Liver (tissue), 9 donors: Measurements from ENCODE around the gene ODC1. TPM values are rescaled to one million over a fixed set of nuclear protein-coding genes. Genes with fewer than 3 reads are reported as not detected.

Experiments used
- DNase-seq: peaks from one replicate; pipeline ENCODE4 v3.0.0-alpha.2; 2017; ENCODE audit warnings: low spot score
- H3K27ac ChIP-seq, 2 donors: one replicate each; pipeline ENCODE4 v1.7.0; 2013; ENCODE audit warnings: inconsistent platforms in 2 of 2, low read length in 2 of 2, control low read depth in 1 of 2, low read depth in 1 of 2, mild to moderate bottlenecking in 1 of 2
- H3K27me3 ChIP-seq, 4 donors: one replicate each; pipeline versions ENCODE4 v1.6.1 to v1.7.0; 2013; ENCODE audit warnings: low read length in 3 of 4, inconsistent platforms in 1 of 4, mild to moderate bottlenecking in 1 of 4, moderate library complexity in 1 of 4; ENCODE audit not compliant: control insufficient read depth in 4 of 4, insufficient read depth in 4 of 4
- H3K36me3 ChIP-seq, 4 donors: one replicate each; pipeline versions ENCODE4 v1.6.1 to v1.7.0; 2013; ENCODE audit warnings: low read length in 3 of 4, mild to moderate bottlenecking in 3 of 4, low read depth in 1 of 4, moderate library complexity in 1 of 4; ENCODE audit not compliant: control insufficient read depth in 4 of 4, insufficient read depth in 3 of 4
- H3K4me1 ChIP-seq, 4 donors: one replicate each; pipeline versions ENCODE4 v1.6.1 to v1.7.0; 2013; ENCODE audit warnings: low read length in 3 of 4, mild to moderate bottlenecking in 3 of 4, moderate library complexity in 1 of 4; ENCODE audit not compliant: control insufficient read depth in 4 of 4, insufficient read depth in 4 of 4
- H3K4me3 ChIP-seq, 3 donors: one replicate each; pipeline versions ENCODE4 v1.6.1 to v1.7.0; 2013; ENCODE audit warnings: low read length in 3 of 3, control low read depth in 1 of 3, low read depth in 1 of 3, mild to moderate bottlenecking in 1 of 3
- H3K9ac ChIP-seq, 2 donors: one replicate each; pipeline ENCODE4 v1.7.0; 2013; ENCODE audit warnings: low read length in 2 of 2, mild to moderate bottlenecking in 2 of 2, moderate library complexity in 2 of 2, control low read depth in 1 of 2, low read depth in 1 of 2
- H3K9me3 ChIP-seq, 4 donors: one replicate each; pipeline versions ENCODE4 v1.6.1 to v1.7.0; 2013; ENCODE audit warnings: low read length in 3 of 4; ENCODE audit not compliant: control insufficient read depth in 4 of 4
- ATF3 ChIP-seq: IDR thresholded peaks from 2 replicates; pipeline ENCODE4 v1.6.1; 2016; ENCODE audit warnings: antibody characterized with exemption
- CTCF ChIP-seq: fragments of 150-350 bp; IDR thresholded peaks from 2 replicates; pipeline ENCODE4 v1.5.1; 2017; ENCODE audit warnings: improper control_type of control experiment, low read depth, low read length; ENCODE audit not compliant: missing input control
- EGR1 ChIP-seq, 2 donors: IDR thresholded peaks; 2 replicates each; pipeline ENCODE4 v1.6.1; 2016 to 2018; ENCODE audit warnings: antibody characterized with exemption in 2 of 2, low read depth in 2 of 2
- FOXA1 ChIP-seq: IDR thresholded peaks from 2 replicates; pipeline ENCODE4 v1.6.1; 2016; ENCODE audit warnings: antibody characterized with exemption
- GABPA ChIP-seq, 2 donors: IDR thresholded peaks in 1 of 2; conservative IDR thresholded peaks in 1 of 2; 2 replicates each; pipeline ENCODE4 v1.6.1; 2016; ENCODE audit warnings: antibody characterized with exemption in 2 of 2, mild to moderate bottlenecking in 1 of 2, moderate library complexity in 1 of 2
- NR2F2 ChIP-seq: IDR thresholded peaks from 2 replicates; pipeline ENCODE4 v1.6.1; 2016; ENCODE audit warnings: antibody characterized with exemption
- RAD21 ChIP-seq, 2 donors: IDR thresholded peaks; 2 replicates each; pipeline ENCODE4 v1.6.1; 2016; ENCODE audit warnings: antibody characterized with exemption in 2 of 2, mild to moderate bottlenecking in 2 of 2
- RXRA ChIP-seq, 2 donors: IDR thresholded peaks; 2 replicates each; pipeline ENCODE4 v1.6.1; 2017 to 2018; ENCODE audit warnings: antibody characterized with exemption in 2 of 2, mild to moderate bottlenecking in 1 of 2
- SP1 ChIP-seq: IDR thresholded peaks from 2 replicates; pipeline ENCODE4 v1.6.1; 2018; ENCODE audit warnings: antibody characterized with exemption, mild to moderate bottlenecking
- TAF1 ChIP-seq: conservative IDR thresholded peaks from 2 replicates; pipeline ENCODE4 v1.6.1; 2016; ENCODE audit warnings: antibody characterized with exemption, mild to moderate bottlenecking
- YY1 ChIP-seq: IDR thresholded peaks from 2 replicates; pipeline ENCODE4 v1.6.1; 2016; ENCODE audit warnings: antibody characterized with exemption, mild to moderate bottlenecking
- WGBS: extraction: QIAGEN DNeasy Blood & Tissue Kit; methylation state at CpG from one replicate; pipeline ENCODE4 v1.1.7; 2013; 5-methylcytosine and 5-hydroxymethylcytosine counted together
- polyA plus RNA-seq, 2 donors: library from polyadenylated mRNA; stranded (reverse) in 1 of 2; unstranded in 1 of 2; fragments of 200-250 nt in 1 of 2; fragments of >200 nt in 1 of 2; fragmentation: Nextera tagmentation in 1 of 2; extraction: Ambion mirVana in 1 of 2; gene quantifications; one replicate each; pipeline versions ENCODE4 v1.2.1 to v1.2.3, GENCODE V29; 2013 to 2015
- total RNA-seq, 2 donors: library from RNA; depleted of rRNA; stranded (reverse); fragments of >200 nt; gene quantifications; one replicate each; pipeline ENCODE4 v1.2.3, GENCODE V29; 2014
- donor health status: healthy.
- donor health status: healthy.
- donor health status: healthy.
- donor health status: healthy.
- donor health status: healthy.

Gene ODC1
- total and polyA plus RNA-seq, 4 donors = 8.3 to 75.8 (median 48.1) TPM

DNA sequence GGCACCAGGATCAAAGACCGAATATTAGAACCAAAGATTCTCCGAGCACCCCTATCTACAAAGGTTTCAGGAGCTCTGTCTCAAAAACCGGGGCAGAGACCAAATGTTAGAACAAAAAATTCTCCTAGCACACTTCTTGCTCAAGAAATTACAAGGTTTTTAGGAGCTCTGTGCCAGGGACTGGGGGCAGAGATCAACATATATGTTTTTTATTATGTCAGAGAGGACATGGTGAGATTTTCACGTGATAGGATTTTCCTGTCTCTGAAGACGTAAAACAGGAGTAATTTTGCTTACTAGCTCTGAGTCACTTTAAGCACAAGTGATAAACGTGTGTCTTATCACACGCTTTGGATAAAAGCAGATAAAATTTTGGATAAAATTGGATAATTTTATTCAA is 34.8 kb upstream of the ODC1 start:
- no peak for DNase-seq
- H3K27ac ChIP-seq = no peak overlapping the region

GRCh38 chr2:10482460-10482859 is 34.3 kb upstream of the ODC1 start:
- no peak for DNase-seq
- Histone ChIP-seq H3K4me1 (peaks cover 0 to 4% (median under 1%) of the 10 kb centered on the region in 4 donors), H3K9ac (no peak overlapping the region), H3K27me3 (peaks cover 0 to 3% (median 0%) of the 10 kb centered on the region in 4 donors), H3K27ac (no peak overlapping the region), H3K9me3 (no peaks in the 10 kb centered on the region), H3K4me3 (no peak overlapping the region), H3K36me3 (no peaks in the 10 kb centered on the region)
- 34% methylated on average over 8 of the region's 8 CpGs for WGBS
- TF ChIP-seq RXRA (IDR thresholded peaks at IDR 0.05) (no peak), YY1 (no peak), RAD21 (IDR thresholded peaks at IDR 0.05) (no peak), ATF3 (no peak), TAF1 (no peak), NR2F2 (no peak), SP1 (no peak), CTCF (no peak)

More for the DNA sequence above, 34.8 kb upstream of the ODC1 start:
- no peak for TF ChIP-seq YY1
- TF ChIP-seq CTCF = no peak
- TF ChIP-seq SP1 = no peak
- TF ChIP-seq TAF1 = no peak
- TF ChIP-seq FOXA1 = no peak
- H3K4me1 ChIP-seq = peaks cover 0 to 4% (median under 1%) of the 10 kb centered on the region in 4 donors
- WGBS = 43% methylated on average over 7 of the region's 7 CpGs
- peaks cover 0 to 3% (median 0%) of the 10 kb centered on the region in 4 donors for H3K27me3 ChIP-seq
- no peaks in the 10 kb centered on the region for H3K9me3 ChIP-seq
- H3K9ac ChIP-seq = no peak overlapping the region
- H3K4me3 ChIP-seq = no peak overlapping the region
- no peaks in the 10 kb centered on the region for H3K36me3 ChIP-seq

DNA sequence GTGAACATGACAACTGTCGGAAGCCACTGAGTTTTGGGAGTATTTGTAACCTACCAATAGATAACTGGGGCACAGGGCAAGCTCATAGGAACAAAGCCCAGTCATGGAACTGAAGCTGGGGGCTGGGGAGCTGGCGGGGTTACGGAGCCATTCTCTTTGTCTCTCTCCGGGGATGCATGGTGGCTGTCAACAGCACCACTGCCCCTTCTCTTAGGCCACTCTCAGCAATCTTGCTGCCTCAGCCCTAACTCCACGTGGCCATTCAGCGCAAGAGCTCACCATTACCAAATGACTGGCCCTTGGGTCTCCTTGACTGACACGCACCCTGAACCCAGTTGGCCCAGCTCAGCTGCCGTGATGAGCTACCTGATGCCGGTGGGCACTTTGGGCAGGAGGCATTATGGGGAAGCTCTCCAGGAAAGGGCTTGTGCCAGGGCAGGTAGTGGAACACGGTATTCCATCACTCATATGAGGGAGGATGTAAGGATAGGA is 33.6 kb upstream of the ODC1 start:
- H3K9me3 ChIP-seq = no peaks in the 10 kb centered on the region
- peaks cover 0 to 2% (median under 1%) of the 10 kb centered on the region in 4 donors for H3K4me1 ChIP-seq
- H3K36me3 ChIP-seq = no peaks in the 10 kb centered on the region
- WGBS = 89% methylated on average over 10 of the region's 10 CpGs
- no peak overlapping the region for H3K27ac ChIP-seq
- H3K9ac ChIP-seq = no peak overlapping the region
- H3K4me3 ChIP-seq = no peak overlapping the region
- peaks cover 0 to 1% (median 0%) of the 10 kb centered on the region in 4 donors for H3K27me3 ChIP-seq
- TF ChIP-seq EGR1 (IDR thresholded peaks at IDR 0.05; ENCODE audit: low read depth in 2 of 2) = no peak
- TF ChIP-seq TAF1 = no peak
- no peak for TF ChIP-seq GABPA (IDR thresholded peaks at IDR 0.05 in 1 of 2, conservative IDR thresholded peaks at IDR 0.05 in 1 of 2)
- no peak for TF ChIP-seq RXRA (IDR thresholded peaks at IDR 0.05)
- no peak for DNase-seq
